HepG2 (cell line): ENCODE data around the gene EVI5. TPM values are rescaled to one million over a fixed set of nuclear protein-coding genes. Genes with fewer than 3 reads are reported as not detected.

Experiments used
- ATAC-seq: fragments of 200-7000 bp; cut with Tn5 transposase; 3 replicates; pipeline ENCODE4 v1.9.1; 2020; ENCODE audit warnings: mild to moderate bottlenecking, moderate library complexity
- BruUV-seq: library from RNA; stranded (reverse); fragments of 400-500 nt; replicated peaks from 2 replicates; lab custom pipeline; 2021; lab: Mats Ljungman, UMichigan
- CTCF ChIA-PET: fragments of 300-600 bp; formaldehyde crosslinking; extraction: SDS; loops from one replicate; lab custom pipeline; 2021; ENCODE audit warnings: low total read pairs, inconsistent platforms, low intra/inter-chr PET ratio; lab: Yijun Ruan, JAX
- POLR2A ChIA-PET: fragments of 350-600 bp; sonication (Branson Sonifier 250); formaldehyde crosslinking; loops from one replicate; lab custom pipeline; 2020; ENCODE audit warnings: antibody characterized with exemption, inconsistent platforms; lab: Yijun Ruan, JAX
- DNase-seq: peaks from one replicate; pipeline ENCODE4 v3.0.0-alpha.2; 2015; ENCODE audit warnings: low spot score
- FAIRE-seq: peaks from 3 replicates; lab custom pipeline; 2011; peaks lifted over from hg19 to GRCh38; lab: Jason Lieb, UNC
- H2AFZ ChIP-seq: one replicate; pipeline ENCODE4 v1.6.1; 2011; ENCODE audit warnings: low read length, inconsistent platforms
- H3K27ac ChIP-seq: fragments of 300-600 bp; 3 replicates; pipeline ENCODE4 v1.8.0; 2011; ENCODE audit warnings: mixed run types, mild to moderate bottlenecking, mixed read lengths, low read length, inconsistent platforms; ENCODE audit not compliant: insufficient read depth; ENCODE audit errors: extremely low read length
- H3K27me3 ChIP-seq, 2 experiments: fragments of 200-600 bp in 1 of 2; 2 replicates in 1 of 2; 3 replicates in 1 of 2; pipeline versions ENCODE4 v1.6.0 to v1.8.0; 2011; ENCODE audit warnings: low read length in 2 of 2, mild to moderate bottlenecking in 2 of 2, moderate library complexity in 2 of 2, inconsistent platforms in 1 of 2; ENCODE audit not compliant: insufficient read depth in 2 of 2, control insufficient read depth in 1 of 2
- H3K36me3 ChIP-seq, 2 experiments: fragments of 200-600 bp in 1 of 2; replicated peaks in 1 of 2; 2 replicates in 1 of 2; 3 replicates in 1 of 2; pipeline versions ENCODE4 v1.5.1 to v1.8.0; 2011; ENCODE audit warnings: low read length in 2 of 2, inconsistent platforms in 1 of 2; ENCODE audit not compliant: insufficient read depth in 2 of 2, control insufficient read depth in 1 of 2
- H3K4me1 ChIP-seq: 2 replicates; pipeline ENCODE4 v1.5.1; 2012; ENCODE audit warnings: low read length, inconsistent platforms; ENCODE audit not compliant: insufficient read depth
- H3K4me2 ChIP-seq: 2 replicates; pipeline ENCODE4 v1.6.0; 2011; ENCODE audit warnings: low read depth, low read length, inconsistent platforms
- H3K4me3 ChIP-seq, 3 experiments: fragments of 200-600 bp in 1 of 3; sonication (generic), shearing (Covaris generic) in 1 of 3; replicated peaks in 1 of 3; 2 replicates each; pipeline ENCODE4 v1.5.1; 2011 to 2016; ENCODE audit warnings: low read length in 3 of 3, inconsistent platforms in 2 of 3, low read depth in 2 of 3, mild to moderate bottlenecking in 2 of 3, control low read depth in 1 of 3, mixed read lengths in 1 of 3; ENCODE audit not compliant: insufficient read depth in 1 of 3
- H3K79me2 ChIP-seq: one replicate; pipeline ENCODE4 v1.6.1; 2011; ENCODE audit warnings: low read length, inconsistent platforms; ENCODE audit not compliant: insufficient read depth
- H3K9ac ChIP-seq: 2 replicates; pipeline ENCODE4 v1.6.0; 2011; ENCODE audit warnings: mild to moderate bottlenecking, low read depth, low read length, inconsistent platforms; ENCODE audit not compliant: insufficient read depth
- H3K9me3 ChIP-seq: 2 replicates; pipeline ENCODE4 v1.5.1; 2012; ENCODE audit warnings: mild to moderate bottlenecking, low read length
- H4K20me1 ChIP-seq: 2 replicates; pipeline ENCODE4 v1.6.0; 2011; ENCODE audit warnings: inconsistent platforms, mild to moderate bottlenecking, low read length, moderate library complexity; ENCODE audit not compliant: insufficient read depth
- AFF4 ChIP-seq: sonication (generic); formaldehyde crosslinking; IDR thresholded peaks from 2 replicates; pipeline ENCODE4 v1.4.0; 2020; ENCODE audit warnings: missing genetic modification reagents
- CENPBD1 ChIP-seq: sonication (generic); formaldehyde crosslinking; IDR thresholded peaks from 2 replicates; pipeline ENCODE4 v1.8.0; 2022; ENCODE audit warnings: missing genetic modification reagents, low read depth, mild to moderate bottlenecking, borderline replicate concordance
- FIP1L1 ChIP-seq: fragments of 200-400 bp; formaldehyde crosslinking; IDR thresholded peaks from 2 replicates; pipeline ENCODE4 v1.6.1; 2018; ENCODE audit warnings: low read depth, mild to moderate bottlenecking, low read length, moderate library complexity, borderline replicate concordance; ENCODE audit not compliant: insufficient read depth
- GLMP ChIP-seq: sonication (generic); formaldehyde crosslinking; IDR thresholded peaks from 2 replicates; pipeline ENCODE4 v1.9.0; 2021; ENCODE audit warnings: missing genetic modification reagents, mild to moderate bottlenecking, borderline replicate concordance
- KDM4B ChIP-seq: sonication (generic); formaldehyde crosslinking; IDR thresholded peaks from 2 replicates; pipeline ENCODE4 v1.4.0; 2020; ENCODE audit warnings: missing genetic modification reagents
- KMT2A ChIP-seq: sonication (generic); formaldehyde crosslinking; IDR thresholded peaks from 2 replicates; pipeline ENCODE4 v1.4.0; 2020; ENCODE audit warnings: missing genetic modification reagents
- PBX3 ChIP-seq: sonication (generic); formaldehyde crosslinking; IDR thresholded peaks from 2 replicates; pipeline ENCODE4 v1.8.1; 2023; ENCODE audit warnings: missing genetic modification reagents, inconsistent platforms, borderline replicate concordance
- ZNF280B ChIP-seq: sonication (generic); formaldehyde crosslinking; IDR thresholded peaks from 2 replicates; pipeline ENCODE4 v1.5.0; 2020; ENCODE audit warnings: missing genetic modification reagents, mild to moderate bottlenecking, borderline replicate concordance
- ZNF543 ChIP-seq: sonication (generic); formaldehyde crosslinking; IDR thresholded peaks from 2 replicates; pipeline ENCODE4 v1.4.0; 2020; ENCODE audit warnings: mild to moderate bottlenecking, missing genetic modification reagents
- ZNF724P ChIP-seq: sonication (generic); formaldehyde crosslinking; IDR thresholded peaks from 2 replicates; pipeline ENCODE4 v1.8.0; 2022; ENCODE audit warnings: missing genetic modification reagents, borderline replicate concordance
- ZSCAN31 ChIP-seq: sonication (generic); formaldehyde crosslinking; IDR thresholded peaks from 2 replicates; pipeline ENCODE4 v1.5.0; 2020; ENCODE audit warnings: low read depth, mild to moderate bottlenecking, missing genetic modification reagents
- WGBS: methylation state at CpG from one replicate; pipeline ENCODE4 v1.1.6; 2017; ENCODE audit warnings: low lambda C conversion rate; 5-methylcytosine and 5-hydroxymethylcytosine counted together
- in situ Hi-C: cut with HindIII; loops from 2 replicates; pipeline ENCODE4 v1.10.0; 2017; ENCODE audit warnings: low pct_unique_long_range_greater_than_20kb; ENCODE audit not compliant: extremely low pct_ligation_motif_present
- intact Hi-C: fragments of 100-400 bp; cut with micrococcal nuclease; formaldehyde crosslinking; loops from one replicate; pipeline ENCODE4 v1.10.0; 2022; ENCODE audit not compliant: unreplicated experiment
- polyA plus RNA-seq, 8 experiments: library from polyadenylated mRNA; depleted of rRNA in 3 of 8; stranded (reverse) in 7 of 8; unstranded in 1 of 8; fragments of >200 nt; fragmentation: Illumina TruSeq in 4 of 8; extraction: Trizol in 4 of 8; gene quantifications; 2 replicates each; pipeline versions ENCODE4 v1.2.1 to v1.2.3, GENCODE V29; 2011 to 2016; ENCODE audit warnings: low read depth in 4 of 8, missing spikeins in 1 of 8, mixed read lengths in 1 of 8; ENCODE audit not compliant: insufficient read depth in 1 of 8
- total RNA-seq, 5 experiments: library from RNA; depleted of rRNA; stranded (reverse); fragments of >200 nt; fragmentation: Illumina TruSeq; extraction: Trizol; gene quantifications; 2 replicates each; pipeline ENCODE4 v1.2.3, GENCODE V29; 2016; ENCODE audit warnings: low read depth in 1 of 5

The EVI5 gene
- total and polyA plus RNA-seq, 2 of the 13 experiments (the other 11 are each of a cell fraction or from before 2014, with no cell fraction given), result 4.0 to 12.6 TPM

GRCh38 chr1:92485381-92486250, 299.3 kb downstream of the EVI5 start:
- POLR2A ChIA-PET, result interaction anchor here (1.1 to 3.8 kb wide), 6 partner anchors 8 to 110 kb away, joined by 3 to 26 read pairs (median 10); no protein-coding TSS in a partner anchor
- in situ Hi-C loops, result no loop called here
- TF ChIP-seq ZNF724P (no peak), CENPBD1 (CRISPR knock-in tag) (no peak), PBX3 (CRISPR knock-in tag) (no peak), ZNF280B (CRISPR knock-in tag) (no peak), AFF4 (CRISPR knock-in tag) (no peak), FIP1L1 (no peak), ZNF543 (CRISPR knock-in tag) (no peak), KDM4B (CRISPR knock-in tag) (no peak), KMT2A (CRISPR knock-in tag) (peak; percentile 54; the same call in 1 of the 2 replicates), ZSCAN31 (CRISPR knock-in tag) (no peak), GLMP (CRISPR knock-in tag) (no peak)

More at GRCh38 chr1:92485381-92486250, 299.3 kb downstream of the EVI5 start:
- peak; percentile 49 for DNase-seq
- Histone ChIP-seq H3K79me2 (no peaks in the 10 kb centered on the region), H3K4me2 (peak overlapping the region; percentile 87), H3K4me3 (peak overlapping the region; percentile 68 to 89 (median 87)), H3K9ac (peak overlapping the region; percentile 78), H3K36me3 (no peaks in the 10 kb centered on the region), H3K9me3 (no peaks in the 10 kb centered on the region), H3K27ac (peak overlapping the region; percentile 77), H3K27me3 (no peaks in the 10 kb centered on the region; a peak in 2 of 5 replicates), H4K20me1 (no peaks in the 10 kb centered on the region), H3K4me1 (peaks cover 24% of the 10 kb centered on the region), H2AFZ (no peak overlapping the region)
- ATAC-seq, result peak; percentile 86
- 2% methylated on average over 12 of the region's 82 CpGs for WGBS
- intact Hi-C loops, result loop anchor here (1.0 to 2.0 kb wide), 4 partner anchors 19 to 114 kb away; no protein-coding TSS in a partner anchor
- no peak for FAIRE-seq
- CTCF ChIA-PET, result no interaction called here
- no TSS peak for BruUV-seq
